Transverse colon (tissue), 3 donors: ENCODE data around the gene KRT78.

Source experiments
- POLR2A ChIP-seq: fragments of 450-650 bp; IDR thresholded peaks from one replicate; pipeline ENCODE4 v1.6.1; 2016; ENCODE audit warnings: antibody characterized with exemption, mild to moderate bottlenecking, moderate library complexity
- TF ChIP-seq, protein P1 (sequence below), 5 experiments: fragments of 200-600 bp in 3 of 5; fragments of 450-650 bp in 2 of 5; sonication (generic) in 3 of 5; IDR thresholded peaks; 1 replicate in 2 of 5; 2 replicates in 3 of 5; pipeline ENCODE4 v1.5.1; 2016 to 2017; ENCODE audit warnings: antibody characterized with exemption in 5 of 5, inconsistent platforms in 3 of 5, mild to moderate bottlenecking in 2 of 5, moderate library complexity in 1 of 5

GRCh38 chr12:52836042-52836466 lies 12.7 kb downstream of the KRT78 start:
- TF ChIP-seq, protein P1, sequence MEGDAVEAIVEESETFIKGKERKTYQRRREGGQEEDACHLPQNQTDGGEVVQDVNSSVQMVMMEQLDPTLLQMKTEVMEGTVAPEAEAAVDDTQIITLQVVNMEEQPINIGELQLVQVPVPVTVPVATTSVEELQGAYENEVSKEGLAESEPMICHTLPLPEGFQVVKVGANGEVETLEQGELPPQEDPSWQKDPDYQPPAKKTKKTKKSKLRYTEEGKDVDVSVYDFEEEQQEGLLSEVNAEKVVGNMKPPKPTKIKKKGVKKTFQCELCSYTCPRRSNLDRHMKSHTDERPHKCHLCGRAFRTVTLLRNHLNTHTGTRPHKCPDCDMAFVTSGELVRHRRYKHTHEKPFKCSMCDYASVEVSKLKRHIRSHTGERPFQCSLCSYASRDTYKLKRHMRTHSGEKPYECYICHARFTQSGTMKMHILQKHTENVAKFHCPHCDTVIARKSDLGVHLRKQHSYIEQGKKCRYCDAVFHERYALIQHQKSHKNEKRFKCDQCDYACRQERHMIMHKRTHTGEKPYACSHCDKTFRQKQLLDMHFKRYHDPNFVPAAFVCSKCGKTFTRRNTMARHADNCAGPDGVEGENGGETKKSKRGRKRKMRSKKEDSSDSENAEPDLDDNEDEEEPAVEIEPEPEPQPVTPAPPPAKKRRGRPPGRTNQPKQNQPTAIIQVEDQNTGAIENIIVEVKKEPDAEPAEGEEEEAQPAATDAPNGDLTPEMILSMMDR (IDR thresholded peaks at IDR 0.05), result no peak
- TF ChIP-seq POLR2A, result no peak
